Measurements from ENCODE around the gene RPL11. TPM values are rescaled to one million over a fixed set of nuclear protein-coding genes. Genes with fewer than 3 reads are reported as not detected.
A peak's percentile ranks its signal among the peaks of the same experiment; 100 is the strongest.

The RPL11 gene
- total RNA-seq, 1 donor = 592 TPM

- no peak overlapping the region for H3K4me3 ChIP-seq (ENCODE audit: low read depth, low read length)
- DNase-seq (ENCODE audit: low read depth) = no peak
- TF ChIP-seq, protein P1, sequence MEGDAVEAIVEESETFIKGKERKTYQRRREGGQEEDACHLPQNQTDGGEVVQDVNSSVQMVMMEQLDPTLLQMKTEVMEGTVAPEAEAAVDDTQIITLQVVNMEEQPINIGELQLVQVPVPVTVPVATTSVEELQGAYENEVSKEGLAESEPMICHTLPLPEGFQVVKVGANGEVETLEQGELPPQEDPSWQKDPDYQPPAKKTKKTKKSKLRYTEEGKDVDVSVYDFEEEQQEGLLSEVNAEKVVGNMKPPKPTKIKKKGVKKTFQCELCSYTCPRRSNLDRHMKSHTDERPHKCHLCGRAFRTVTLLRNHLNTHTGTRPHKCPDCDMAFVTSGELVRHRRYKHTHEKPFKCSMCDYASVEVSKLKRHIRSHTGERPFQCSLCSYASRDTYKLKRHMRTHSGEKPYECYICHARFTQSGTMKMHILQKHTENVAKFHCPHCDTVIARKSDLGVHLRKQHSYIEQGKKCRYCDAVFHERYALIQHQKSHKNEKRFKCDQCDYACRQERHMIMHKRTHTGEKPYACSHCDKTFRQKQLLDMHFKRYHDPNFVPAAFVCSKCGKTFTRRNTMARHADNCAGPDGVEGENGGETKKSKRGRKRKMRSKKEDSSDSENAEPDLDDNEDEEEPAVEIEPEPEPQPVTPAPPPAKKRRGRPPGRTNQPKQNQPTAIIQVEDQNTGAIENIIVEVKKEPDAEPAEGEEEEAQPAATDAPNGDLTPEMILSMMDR (IDR thresholded peaks at IDR 0.05; ENCODE audit: insufficient read depth, low read depth, low read length) = no peak
Measured at GRCh38 chr1:23696335-23696989, 4.9 kb downstream of the RPL11 start.

GRCh38 chr1:23698466-23698865 is 6.9 kb downstream of the RPL11 start:
- TF ChIP-seq, protein P1 (IDR thresholded peaks at IDR 0.05; ENCODE audit: insufficient read depth, low read depth, low read length) = no peak
- H3K4me3 ChIP-seq (ENCODE audit: low read depth, low read length) = no peak overlapping the region

DNA sequence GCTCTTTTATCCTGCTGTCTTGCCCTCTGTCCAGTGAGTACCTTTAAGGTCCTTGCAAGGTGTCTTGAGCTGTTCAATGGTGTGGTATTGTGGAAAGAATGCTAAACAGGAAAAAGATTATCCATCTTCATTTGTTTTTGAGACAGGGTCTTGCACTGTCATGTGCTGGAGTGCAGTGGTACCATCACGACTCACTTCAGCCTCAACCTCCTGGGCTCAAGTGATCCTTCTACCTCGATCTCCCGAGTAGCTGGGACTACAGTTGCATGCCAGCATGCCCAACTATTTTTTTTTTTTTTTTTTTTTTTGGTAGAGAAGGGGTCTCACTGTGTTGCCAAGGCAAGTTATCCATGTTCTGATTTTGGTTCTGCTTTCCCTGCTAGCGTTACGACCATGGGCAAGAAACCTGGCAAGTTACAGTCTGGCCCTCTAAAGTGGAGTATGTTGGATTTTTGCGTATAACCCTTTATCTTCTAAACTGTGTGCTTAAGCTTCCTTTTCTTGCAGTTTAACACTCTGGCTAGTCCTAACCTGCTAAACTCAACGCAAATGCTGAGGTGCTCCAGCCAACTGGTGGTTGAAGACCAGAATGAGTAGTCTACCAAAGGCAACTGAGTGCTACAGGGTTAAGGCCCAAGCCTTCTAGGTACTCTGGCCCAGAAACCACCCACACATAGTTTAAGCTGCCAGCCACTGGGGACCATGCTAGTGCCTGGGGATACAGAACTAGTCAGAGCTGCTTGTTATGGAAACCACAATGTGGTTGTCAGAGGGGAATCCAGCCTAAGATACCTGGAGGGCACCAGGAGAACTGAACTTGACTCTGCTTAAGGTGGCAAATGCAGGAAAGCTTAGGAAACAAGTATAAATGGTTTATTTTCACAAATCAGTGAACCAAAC is 7.9 kb downstream of the RPL11 start:
- no peak overlapping the region for H3K4me3 ChIP-seq (ENCODE audit: low read depth, low read length)
- DNase-seq (ENCODE audit: low read depth) = no peak
- TF ChIP-seq, protein P1 (IDR thresholded peaks at IDR 0.05; ENCODE audit: insufficient read depth, low read depth, low read length) = no peak

More at GRCh38 chr1:23698466-23698865, 6.9 kb downstream of the RPL11 start:
- no peak for DNase-seq (ENCODE audit: low read depth)

DNA sequence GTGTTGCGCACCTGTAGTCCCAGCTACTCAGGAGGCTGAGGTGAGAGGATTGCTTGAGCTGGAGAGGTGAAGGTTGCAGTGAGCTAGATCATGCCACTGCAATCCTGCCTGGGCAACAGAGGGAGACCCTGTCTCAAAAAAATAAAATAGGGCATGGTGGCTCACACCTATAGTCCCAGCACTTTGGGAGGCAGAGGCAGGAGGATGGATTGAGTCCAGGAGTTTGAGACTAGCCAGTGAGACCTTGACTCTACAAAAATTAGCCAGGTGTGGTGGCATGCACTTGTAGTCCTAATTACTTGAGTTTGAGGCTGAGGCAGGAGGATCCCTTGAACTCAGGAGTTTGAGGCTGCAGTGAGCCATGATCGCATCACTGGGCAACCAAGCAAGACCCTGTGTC is 9.7 kb downstream of the RPL11 start:
- H3K4me3 ChIP-seq (ENCODE audit: low read depth, low read length) = no peak overlapping the region
- no peak for DNase-seq (ENCODE audit: low read depth)
- TF ChIP-seq, protein P1 (IDR thresholded peaks at IDR 0.05; ENCODE audit: insufficient read depth, low read depth, low read length) = no peak

GRCh38 chr1:23701996-23702395 is 10.4 kb downstream of the RPL11 start:
- TF ChIP-seq, protein P1 (IDR thresholded peaks at IDR 0.05; ENCODE audit: insufficient read depth, low read depth, low read length) = no peak
- H3K4me3 ChIP-seq (ENCODE audit: low read depth, low read length) = no peak overlapping the region
- DNase-seq (ENCODE audit: low read depth) = peak; percentile 39

DNA sequence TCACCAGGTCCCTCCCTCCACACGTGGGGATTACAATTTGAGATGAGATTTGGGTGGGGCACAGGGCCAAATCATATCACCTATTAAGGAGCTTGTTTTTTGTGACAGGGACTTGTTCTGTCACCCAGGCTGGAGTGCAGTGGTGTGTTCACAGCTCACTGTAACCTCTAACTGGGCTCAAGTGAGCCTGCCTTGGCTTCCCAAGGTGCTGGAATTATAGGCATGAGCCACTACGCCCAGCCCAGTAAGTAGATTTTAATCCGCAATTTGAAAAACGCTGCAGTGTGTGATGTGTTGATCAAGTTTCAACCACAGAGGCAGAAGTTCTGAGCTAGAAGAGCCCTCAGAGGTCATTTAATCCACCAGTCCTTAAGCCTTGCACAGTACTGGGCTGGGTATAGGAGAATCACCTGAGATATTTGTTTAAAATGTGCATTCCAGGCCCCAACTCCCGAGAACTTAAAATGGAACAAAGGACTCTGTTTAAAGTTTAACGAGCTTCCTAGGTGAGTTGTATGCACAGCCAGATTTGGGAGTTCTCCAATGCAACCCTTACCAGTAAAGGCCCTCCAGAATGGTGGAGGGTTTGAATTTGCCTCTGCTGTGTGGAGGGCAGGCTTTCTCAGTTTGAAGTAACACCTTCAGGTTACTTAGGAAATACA is 13.4 kb downstream of the RPL11 start:
- no peak for DNase-seq (ENCODE audit: low read depth)
- TF ChIP-seq, protein P1 (IDR thresholded peaks at IDR 0.05; ENCODE audit: insufficient read depth, low read depth, low read length) = no peak
- no peak overlapping the region for H3K4me3 ChIP-seq (ENCODE audit: low read depth, low read length)

All from fibroblast of villous mesenchyme (primary cell).